B cell (primary cell): ENCODE results near the gene BICDL2. TPM values are rescaled to one million over a fixed set of nuclear protein-coding genes. Genes with fewer than 3 reads are reported as not detected.
"Not testable (repeated sequence)": the region's sequence is repeated elsewhere in the genome, so short reads cannot be mapped to it uniquely, and the experiment has no call there.

ENCODE experiments used
- ATAC-seq: fragments of 200-7000 bp; cut with Tn5 transposase; one replicate; pipeline ENCODE4 v1.10.0; 2021; ENCODE audit warnings: low read depth, mild to moderate bottlenecking, moderate number of reproducible peaks, moderate library complexity
- CTCF ChIA-PET: fragments of 350-600 bp; sonication (Branson Sonifier 250); formaldehyde crosslinking; loops from one replicate; lab custom pipeline; 2021; ENCODE audit warnings: antibody characterized with exemption, inconsistent platforms; lab: Charles Lee
- POLR2A ChIA-PET: fragments of 350-600 bp; sonication (Branson Sonifier 250); formaldehyde crosslinking; loops from one replicate; lab custom pipeline; 2021; ENCODE audit warnings: antibody characterized with exemption; lab: Charles Lee
- DNase-seq: peaks from one replicate; pipeline ENCODE4 v3.0.0; 2013
- H2AFZ ChIP-seq: 2 replicates; pipeline ENCODE4 v1.6.1; 2012; ENCODE audit warnings: mild to moderate bottlenecking, low read depth, low read length; ENCODE audit not compliant: insufficient read depth, poor library complexity, severe bottlenecking
- H3K27ac ChIP-seq, 2 donors: 1 replicate in 1 of 2; 2 replicates in 1 of 2; pipeline ENCODE4 v1.5.1; 2012 to 2013; ENCODE audit warnings: low read length in 2 of 2, mild to moderate bottlenecking in 2 of 2, moderate library complexity in 1 of 2
- H3K27me3 ChIP-seq, 4 experiments: fragments of 200-600 bp in 1 of 4; sonication (generic) in 1 of 4; replicated peaks in 1 of 4; 1 replicate in 2 of 4; 2 replicates in 2 of 4; pipeline versions ENCODE4 v1.6.1 to v1.7.0; 2013 to 2016; ENCODE audit warnings: low read length in 3 of 4, mild to moderate bottlenecking in 2 of 4, mixed read lengths in 1 of 4, moderate library complexity in 1 of 4; ENCODE audit not compliant: insufficient read depth in 4 of 4, control insufficient read depth in 3 of 4; ENCODE audit errors: control extremely low read depth in 1 of 4
- H3K36me3 ChIP-seq, 2 experiments: replicated peaks in 1 of 2; 1 replicate in 1 of 2; 2 replicates in 1 of 2; pipeline versions ENCODE4 v1.6.1 to v1.7.1; 2013; ENCODE audit warnings: low read length in 1 of 2; ENCODE audit not compliant: insufficient read depth in 2 of 2, control insufficient read depth in 1 of 2; ENCODE audit errors: control extremely low read depth in 1 of 2, extremely low read depth in 1 of 2
- H3K4me1 ChIP-seq, 2 donors: fragments of 200-600 bp in 1 of 2; sonication (generic) in 1 of 2; 1 replicate in 1 of 2; 2 replicates in 1 of 2; pipeline versions ENCODE4 v1.5.1 to v1.6.1; 2013 to 2017; ENCODE audit warnings: low read length in 2 of 2; ENCODE audit not compliant: control insufficient read depth in 2 of 2, insufficient read depth in 2 of 2
- H3K4me2 ChIP-seq: replicated peaks from 2 replicates; pipeline ENCODE3; 2012; ENCODE audit warnings: mild to moderate bottlenecking, low read depth, low read length; ENCODE audit not compliant: poor library complexity, severe bottlenecking
- H3K4me3 ChIP-seq, 5 experiments: fragments of 200-600 bp in 1 of 5; sonication (generic) in 1 of 5; 1 replicate in 3 of 5; 2 replicates in 2 of 5; pipeline versions ENCODE4 v1.5.1 to v1.7.0; 2011 to 2016; ENCODE audit warnings: low read length in 4 of 5, mild to moderate bottlenecking in 4 of 5, low read depth in 2 of 5, control low read depth in 1 of 5, moderate library complexity in 1 of 5; ENCODE audit not compliant: insufficient read depth in 1 of 5; ENCODE audit errors: control extremely low read depth in 1 of 5, extremely low read depth in 1 of 5
- H3K79me2 ChIP-seq: fragments of 200-600 bp; sonication (generic); one replicate; pipeline ENCODE4 v1.6.0; 2016; ENCODE audit warnings: low read length; ENCODE audit not compliant: control insufficient read depth, insufficient read depth
- H3K9ac ChIP-seq: fragments of 200-600 bp; sonication (generic); 2 replicates; pipeline ENCODE4 v1.6.1; 2017; ENCODE audit warnings: mild to moderate bottlenecking, low read length, moderate library complexity
- H3K9me3 ChIP-seq, 3 donors: one replicate each; pipeline versions ENCODE4 v1.6.1 to v1.7.1; 2013; ENCODE audit warnings: low read length in 2 of 3; ENCODE audit not compliant: control insufficient read depth in 2 of 3, insufficient read depth in 1 of 3; ENCODE audit errors: control extremely low read depth in 1 of 3
- H4K20me1 ChIP-seq: 2 replicates; pipeline ENCODE4 v1.6.0; 2012; ENCODE audit warnings: mild to moderate bottlenecking, low read length; ENCODE audit not compliant: insufficient read depth, control insufficient read depth, poor library complexity, severe bottlenecking
- H3K27ac Mint-ChIP-seq: one replicate; pipeline ENCODE4 v1.8.0; 2021; ENCODE audit warnings: mixed read lengths
- H3K27me3 Mint-ChIP-seq: one replicate; pipeline ENCODE4 v1.8.0; 2021; ENCODE audit warnings: mixed read lengths
- H3K4me1 Mint-ChIP-seq: one replicate; pipeline ENCODE4 v1.8.0; 2021; ENCODE audit warnings: mixed read lengths
- H3K4me3 Mint-ChIP-seq: one replicate; pipeline ENCODE4 v1.8.0; 2021; ENCODE audit warnings: mixed read lengths
- H3K9me3 Mint-ChIP-seq: one replicate; pipeline ENCODE4 v1.8.0; 2022; ENCODE audit warnings: mixed read lengths; ENCODE audit not compliant: insufficient read depth
- CTCF ChIP-seq: fragments of 200-600 bp; IDR thresholded peaks from one replicate; pipeline ENCODE4 v1.8.0; 2022; ENCODE audit warnings: antibody characterized with exemption, mild to moderate bottlenecking
- EZH2 ChIP-seq: IDR thresholded peaks from 2 replicates; pipeline ENCODE4 v1.6.1; 2012; ENCODE audit warnings: borderline replicate concordance, low read depth, mild to moderate bottlenecking, moderate library complexity, low read length; ENCODE audit not compliant: insufficient read depth, poor library complexity, severe bottlenecking
- WGBS: methylation state at CpG from one replicate; pipeline ENCODE4 v1.1.5; 2013; ENCODE audit warnings: missing lambda C conversion rate; ENCODE audit not compliant: insufficient coverage; 5-methylcytosine and 5-hydroxymethylcytosine counted together
- intact Hi-C: fragments of 100-400 bp; cut with micrococcal nuclease; formaldehyde crosslinking; loops from one replicate; pipeline ENCODE4 v1.10.0; 2022
- polyA plus RNA-seq: library from polyadenylated mRNA; depleted of rRNA; stranded (reverse); fragments of >200 nt; gene quantifications from 2 replicates; pipeline ENCODE4 v1.2.3, GENCODE V29; 2012
- total RNA-seq, 2 donors: library from RNA; stranded (reverse); fragments of 120-200 nt in 1 of 2; gene quantifications; 1 replicate in 1 of 2; 2 replicates in 1 of 2; pipeline versions ENCODE4 v1.2.3 to v1.2.4, GENCODE V29; 2013 to 2022

Gene BICDL2
- total and polyA plus RNA-seq, 2 donors (not counting 1 experiment from before 2014, with no cell fraction given) = 0.20 TPM; not detected in 1

- ChIA-PET POLR2A (no interaction called here), CTCF (interaction anchor here (0.6 to 6.5 kb wide), 4 partner anchors 22 to 72 kb away, joined by 3 to 140 read pairs (median 4); no protein-coding TSS in a partner anchor)
- Histone ChIP-seq H3K27ac (no peak overlapping the region), H3K4me2 (peak overlapping the region; percentile 33), H3K4me3 (peak overlapping the region in 1 of 5 experiments; percentile 12), H3K4me1 (peaks cover 20 to 22% of the 10 kb centered on the region in 2 donors), H3K9ac (no peak overlapping the region), H3K79me2 (no peaks in the 10 kb centered on the region), H3K27me3 (peaks cover 0 to 8% (median 0%) of the 10 kb centered on the region in 4 experiments), H3K36me3 (no peaks in the 10 kb centered on the region), H3K9me3 (no peaks in the 10 kb centered on the region), H2AFZ (no peak overlapping the region), H4K20me1 (no peaks in the 10 kb centered on the region)
- DNase-seq (no peak), ATAC-seq (no peak)
- 47% methylated on average over 14 of the region's 17 CpGs for WGBS
- H3K4me3 Mint-ChIP-seq = peak overlapping the region; percentile 11
- H3K9me3 Mint-ChIP-seq = no peaks in the 10 kb centered on the region
- H3K27ac Mint-ChIP-seq = no peak overlapping the region
- no peaks in the 10 kb centered on the region for H3K27me3 Mint-ChIP-seq
- TF ChIP-seq EZH2 (no peak), CTCF (no peak)
- H3K4me1 Mint-ChIP-seq = peaks cover 26% of the 10 kb centered on the region
- intact Hi-C loops = no loop called here
These were observed 18.4 kb upstream of the BICDL2 start for GRCh38 chr16:3054965-3055733.

GRCh38 chr16:3053330-3053710, 16.6 kb upstream of the BICDL2 start:
- ATAC-seq, POLR2A ChIA-PET, H3K27ac ChIP-seq, intact Hi-C loops, DNase-seq, H3K27ac Mint-ChIP-seq, H3K4me2 ChIP-seq, H3K9me3 ChIP-seq, H3K27me3 Mint-ChIP-seq, H3K9ac ChIP-seq, H3K9me3 Mint-ChIP-seq, H2AFZ ChIP-seq, H3K79me2 ChIP-seq, H3K4me3 ChIP-seq, CTCF ChIA-PET, H4K20me1 ChIP-seq, H3K36me3 ChIP-seq, H3K4me3 Mint-ChIP-seq: not testable (repeated sequence)
- H3K4me1 ChIP-seq = peaks cover 12 to 14% of the 10 kb centered on the region in 2 donors
- H3K4me1 Mint-ChIP-seq = peaks cover 17% of the 10 kb centered on the region
- H3K27me3 ChIP-seq = peaks cover 0 to 14% (median 5%) of the 10 kb centered on the region in 4 experiments
- 98% methylated on average over 6 of the region's 13 CpGs for WGBS

GRCh38 chr16:3052571-3053329, 16.0 kb upstream of the BICDL2 start:
- H3K4me3 ChIP-seq, H3K27ac ChIP-seq, H3K27ac Mint-ChIP-seq, CTCF ChIA-PET, H3K9ac ChIP-seq, H3K4me1 ChIP-seq, intact Hi-C loops, ATAC-seq, H3K9me3 ChIP-seq, POLR2A ChIA-PET, H4K20me1 ChIP-seq, DNase-seq, H3K79me2 ChIP-seq, H3K4me3 Mint-ChIP-seq, H3K9me3 Mint-ChIP-seq, H2AFZ ChIP-seq, H3K4me2 ChIP-seq, H3K36me3 ChIP-seq: not testable (repeated sequence)
- WGBS = 33% methylated on average over 1 of the region's 12 CpGs
- peaks cover 11% of the 10 kb centered on the region for H3K27me3 Mint-ChIP-seq
- H3K4me1 Mint-ChIP-seq = peaks cover 17% of the 10 kb centered on the region
- peaks cover 0 to 20% (median 8%) of the 10 kb centered on the region in 4 experiments for H3K27me3 ChIP-seq
